GM18519 (cell line): Measurements from ENCODE around the gene NUDCD3.

Experiments used
- ATAC-seq: cut with Tn5 transposase; IDR thresholded peaks from one replicate; pipeline ENCODE4 v1.9.1; 2021; ENCODE audit warnings: mild to moderate bottlenecking, moderate library complexity; ENCODE audit not compliant: unreplicated experiment, low FRiP score

NUDCD3 gene

GRCh38 chr7:44411306-44411705, 79.2 kb downstream of the NUDCD3 start:
- no peak for ATAC-seq

GRCh38 chr7:44408596-44408995, 81.9 kb downstream of the NUDCD3 start:
- no peak for ATAC-seq

GRCh38 chr7:44403775-44404174, 86.7 kb downstream of the NUDCD3 start:
- no peak for ATAC-seq

GRCh38 chr7:44403176-44403759, 87.2 kb downstream of the NUDCD3 start:
- no peak for ATAC-seq

GRCh38 chr7:44402401-44403060, 87.9 kb downstream of the NUDCD3 start:
- ATAC-seq, result no peak

- no peak for ATAC-seq
These were observed 88.8 kb downstream of the NUDCD3 start for GRCh38 chr7:44401692-44402091.

GRCh38 chr7:44400033-44400511, 90.4 kb downstream of the NUDCD3 start:
- ATAC-seq, result no peak

- ATAC-seq, result no peak
These were observed 91.4 kb downstream of the NUDCD3 start for GRCh38 chr7:44398953-44399574.

- no peak for ATAC-seq
These were observed 91.9 kb downstream of the NUDCD3 start for GRCh38 chr7:44398511-44398911.

GRCh38 chr7:44396931-44397545, 93.4 kb downstream of the NUDCD3 start:
- ATAC-seq, result no peak

- ATAC-seq, result no peak
These were observed 94.0 kb downstream of the NUDCD3 start for GRCh38 chr7:44396496-44396895.

- no peak for ATAC-seq
These were observed 95.4 kb downstream of the NUDCD3 start for GRCh38 chr7:44395067-44395466.

- ATAC-seq, result no peak
These were observed 95.8 kb downstream of the NUDCD3 start for GRCh38 chr7:44394636-44395035.

GRCh38 chr7:44394112-44394447, 96.4 kb downstream of the NUDCD3 start:
- no peak for ATAC-seq

GRCh38 chr7:44393238-44394111, 97.0 kb downstream of the NUDCD3 start:
- no peak for ATAC-seq

GRCh38 chr7:44392618-44393010, 97.8 kb downstream of the NUDCD3 start:
- ATAC-seq, result no peak

GRCh38 chr7:44391746-44392617, 98.5 kb downstream of the NUDCD3 start:
- ATAC-seq, result no peak

GRCh38 chr7:44391171-44391570, 99.3 kb downstream of the NUDCD3 start:
- ATAC-seq, result no peak

GRCh38 chr7:44390701-44391100, 99.8 kb downstream of the NUDCD3 start:
- no peak for ATAC-seq
